K562 treated with DMSO at 1 percent for 24 hours (cell line): ENCODE measurements around the gene ZCCHC24. TPM values are rescaled to one million over a fixed set of nuclear protein-coding genes. Genes with fewer than 3 reads are reported as not detected.

Source experiments
- total RNA-seq: library from RNA; unstranded; fragments of 300-600 nt; gene quantifications from 2 replicates; pipeline ENCODE4 v1.2.3, GENCODE V29; 2022; ENCODE audit warnings: low read depth; ENCODE audit not compliant: insufficient read depth

Gene ZCCHC24
- 24.4 and 25.4 TPM in 2 replicates for total RNA-seq

DNA sequence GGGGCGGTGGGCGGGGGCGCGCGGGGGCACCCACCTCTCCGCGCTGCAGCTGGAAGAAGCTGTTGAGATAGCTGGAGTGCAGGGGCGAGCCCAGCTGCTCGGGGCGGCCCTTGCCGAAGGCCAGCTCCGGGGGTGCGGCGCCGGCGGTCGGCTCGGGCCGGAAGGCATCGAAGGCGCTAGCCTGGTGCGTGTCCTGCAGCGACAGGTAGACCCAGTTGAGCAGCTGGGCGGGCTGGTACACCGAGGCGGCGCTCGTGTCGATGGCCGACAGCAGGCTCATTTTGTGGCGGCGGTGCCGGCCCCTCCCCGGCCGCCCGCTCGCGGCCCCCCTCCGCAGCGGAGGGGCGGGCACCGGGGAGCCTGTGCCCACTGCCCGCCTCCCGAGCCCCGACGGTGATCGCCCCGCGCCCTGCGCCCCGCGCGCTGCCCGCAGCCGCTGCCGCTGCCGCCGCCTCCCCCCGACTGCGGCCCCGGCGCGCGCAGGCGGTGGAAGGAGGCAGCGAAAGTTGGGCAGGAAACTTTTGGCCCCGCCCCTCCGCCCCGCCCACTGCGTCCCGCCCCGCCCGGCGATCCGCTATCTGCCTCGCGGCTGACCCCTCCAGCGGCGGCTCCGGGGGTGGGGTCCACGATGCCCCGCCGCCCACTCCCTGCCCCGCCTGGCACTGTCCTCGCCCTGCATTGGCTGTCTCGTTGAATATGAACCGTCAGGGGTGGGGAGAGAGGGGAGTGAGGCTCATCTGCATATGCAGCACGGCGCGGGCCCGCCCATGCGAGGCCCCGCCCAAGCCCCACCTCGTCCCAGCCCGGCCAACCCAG is at the start of gene ZCCHC24:
ZCCHC24 (minus strand) TSS at position 464 of the 816 bp plus-strand sequence; CDS start at position 280, 184 bp downstream.

DNA sequence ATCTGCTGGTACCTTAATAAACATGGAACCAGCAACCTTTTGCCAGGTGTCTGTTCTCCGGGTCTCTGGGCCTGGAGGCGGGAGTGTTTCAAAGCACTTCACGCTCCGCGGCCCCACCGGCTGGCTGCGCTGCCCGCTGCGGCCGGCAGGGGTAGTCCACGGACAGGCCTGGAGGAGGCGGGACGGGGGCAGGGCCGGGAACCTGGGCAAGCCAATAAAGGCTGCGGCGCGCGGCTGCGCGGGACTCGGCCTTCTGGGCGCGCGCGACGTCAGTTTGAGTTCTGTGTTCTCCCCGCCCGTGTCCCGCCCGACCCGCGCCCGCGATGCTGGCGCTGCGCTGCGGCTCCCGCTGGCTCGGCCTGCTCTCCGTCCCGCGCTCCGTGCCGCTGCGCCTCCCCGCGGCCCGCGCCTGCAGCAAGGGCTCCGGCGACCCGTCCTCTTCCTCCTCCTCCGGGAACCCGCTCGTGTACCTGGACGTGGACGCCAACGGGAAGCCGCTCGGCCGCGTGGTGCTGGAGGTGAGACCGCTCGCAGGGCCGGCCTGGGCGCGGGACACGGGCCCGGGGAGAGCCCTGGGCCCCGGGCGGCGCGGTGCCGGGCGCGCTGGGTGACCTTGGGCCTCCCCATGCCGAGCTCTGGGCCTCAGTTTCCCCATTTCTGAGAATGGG is 98.1 kb downstream of the ZCCHC24 start, which contains the start of gene PPIF:
PPIF (plus strand) TSS at position 244 of the 668 bp plus-strand sequence; CDS start at position 324, 80 bp downstream.

Other genes starting within 250 kb of the ZCCHC24 start
- gene PPIF, start 98.2 kb downstream of the ZCCHC24 start, total RNA-seq = 156 and 188 TPM in 2 replicates
- 0.08 and 0.15 TPM in 2 replicates for gene EIF5AL1, start 66.9 kb upstream of the ZCCHC24 start, total RNA-seq
- gene SFTPA2, start 114.8 kb upstream of the ZCCHC24 start, total RNA-seq = not detected in 2 replicates
- not detected in 2 replicates for gene SFTPA1, start 165.3 kb upstream of the ZCCHC24 start, total RNA-seq